GM12878 (cell line): ENCODE data around the gene NR1D2. TPM values are rescaled to one million over a fixed set of nuclear protein-coding genes. Genes with fewer than 3 reads are reported as not detected.

ENCODE experiments used
- ATAC-seq: fragments of 200-7000 bp; cut with Tn5 transposase; 3 replicates; pipeline ENCODE4 v1.9.1; 2020; ENCODE audit warnings: mild to moderate bottlenecking, moderate library complexity
- BruUV-seq: library from RNA; stranded (reverse); fragments of 400-500 nt; replicated peaks from 2 replicates; lab custom pipeline; 2021; lab: Mats Ljungman, UMichigan
- CTCF ChIA-PET: fragments of 300-600 bp; sonication (Branson Sonifier 250); formaldehyde crosslinking; extraction: SDS; loops from one replicate; lab custom pipeline; 2021; ENCODE audit warnings: inconsistent platforms; lab: Yijun Ruan, JAX
- POLR2A ChIA-PET: fragments of 350-600 bp; formaldehyde crosslinking; extraction: SDS; loops from one replicate; lab custom pipeline; 2021; ENCODE audit warnings: inconsistent platforms; lab: Charles Lee
- RAD21 ChIA-PET: fragments of 300-600 bp; sonication (Branson Sonifier 250); formaldehyde crosslinking; loops from one replicate; lab custom pipeline; 2023; ENCODE audit warnings: antibody characterized with exemption; ENCODE audit not compliant: unreplicated experiment; lab: Charles Lee
- SMC1A ChIA-PET: fragments of 300-600 bp; sonication (Branson Sonifier 250); formaldehyde crosslinking; loops from one replicate; lab custom pipeline; 2023; ENCODE audit not compliant: unreplicated experiment, uncharacterized antibody; lab: Charles Lee
- DNase-seq: peaks from one replicate; pipeline ENCODE4 v3.0.0-alpha.2; 2011; ENCODE audit warnings: low read depth, low spot score
- FAIRE-seq: peaks from 3 replicates; lab custom pipeline; 2011; peaks lifted over from hg19 to GRCh38; lab: Jason Lieb, UNC
- H2AFZ ChIP-seq: 2 replicates; pipeline ENCODE4 v1.6.0; 2011; ENCODE audit warnings: low read depth, low read length, control low read depth; ENCODE audit not compliant: control insufficient read depth
- H3K27ac ChIP-seq: 2 replicates; pipeline ENCODE4 v1.5.1; 2011; ENCODE audit warnings: control low read depth; ENCODE audit not compliant: control insufficient read depth, insufficient read depth
- H3K27me3 ChIP-seq, 2 experiments: replicated peaks in 1 of 2; 2 replicates each; pipeline versions ENCODE4 v1.6.0 to v1.6.1; 2011; ENCODE audit warnings: low read length in 1 of 2; ENCODE audit not compliant: control insufficient read depth in 2 of 2, insufficient read depth in 2 of 2
- H3K36me3 ChIP-seq, 2 experiments: 2 replicates each; pipeline ENCODE4 v1.5.1; 2011; ENCODE audit warnings: low read length in 1 of 2; ENCODE audit not compliant: control insufficient read depth in 2 of 2, insufficient read depth in 2 of 2
- H3K4me1 ChIP-seq: 2 replicates; pipeline ENCODE4 v1.6.1; 2011; ENCODE audit warnings: mild to moderate bottlenecking, low read length, moderate library complexity, mixed read lengths; ENCODE audit not compliant: control insufficient read depth, insufficient read depth
- H3K4me2 ChIP-seq: 2 replicates; pipeline ENCODE4 v1.6.0; 2011; ENCODE audit warnings: control low read depth; ENCODE audit not compliant: control insufficient read depth, insufficient read depth
- H3K4me3 ChIP-seq: fragments of 200-600 bp; sonication (generic); 2 replicates; pipeline ENCODE4 v1.5.1; 2016
- H3K79me2 ChIP-seq: 2 replicates; pipeline ENCODE4 v1.6.0; 2011; ENCODE audit warnings: low read length; ENCODE audit not compliant: control insufficient read depth, insufficient read depth
- H3K9ac ChIP-seq: 2 replicates; pipeline ENCODE4 v1.8.0; 2011; ENCODE audit warnings: low read length, control low read depth, mixed read lengths; ENCODE audit not compliant: control insufficient read depth, insufficient read depth
- H3K9me3 ChIP-seq: replicated peaks from 3 replicates; pipeline ENCODE4 v1.5.1; 2011; ENCODE audit warnings: mild to moderate bottlenecking, low read length; ENCODE audit not compliant: control insufficient read depth, insufficient read depth
- H4K20me1 ChIP-seq: 2 replicates; pipeline ENCODE4 v1.6.0; 2011; ENCODE audit not compliant: control insufficient read depth, insufficient read depth
- ATF7 ChIP-seq: fragments of 450-650 bp; IDR thresholded peaks from 2 replicates; pipeline ENCODE4 v1.6.1; 2016; ENCODE audit warnings: low read depth, mild to moderate bottlenecking
- BCL11A ChIP-seq: IDR thresholded peaks from 2 replicates; pipeline ENCODE4 v1.6.1; 2011; ENCODE audit warnings: low read depth, low read length
- BRCA1 ChIP-seq: IDR thresholded peaks from 2 replicates; pipeline ENCODE4 v1.6.1; 2011; ENCODE audit warnings: low read depth, low read length, improper control_type of control experiment
- CHD1 ChIP-seq: IDR thresholded peaks from 2 replicates; pipeline ENCODE4 v1.6.1; 2012; ENCODE audit warnings: low read depth, low read length, improper control_type of control experiment
- GABPA ChIP-seq: IDR thresholded peaks from 2 replicates; pipeline ENCODE4 v1.6.1; 2014; ENCODE audit warnings: antibody characterized with exemption, low read depth, mild to moderate bottlenecking, inconsistent platforms
- HCFC1 ChIP-seq: fragments of 150-350 bp; IDR thresholded peaks from 2 replicates; pipeline ENCODE4 v1.6.1; 2014; ENCODE audit warnings: low read length
- HDAC2 ChIP-seq: fragments of 200-600 bp; sonication (generic); IDR thresholded peaks from 2 replicates; pipeline ENCODE4 v1.6.1; 2017
- JUND ChIP-seq: IDR thresholded peaks from 2 replicates; pipeline ENCODE4 v1.6.1; 2012; ENCODE audit warnings: low read depth, mild to moderate bottlenecking, low read length, improper control_type of control experiment, moderate library complexity
- MEF2A ChIP-seq: IDR thresholded peaks from 2 replicates; pipeline ENCODE4 v1.6.1; 2011; ENCODE audit warnings: low read depth, mild to moderate bottlenecking, low read length, moderate library complexity; ENCODE audit not compliant: insufficient read depth
- MLLT1 ChIP-seq: fragments of 450-650 bp; IDR thresholded peaks from 2 replicates; pipeline ENCODE4 v1.6.1; 2016; ENCODE audit warnings: mild to moderate bottlenecking
- NKRF ChIP-seq: fragments of 450-650 bp; conservative IDR thresholded peaks from 2 replicates; pipeline ENCODE4 v1.6.1; 2017; ENCODE audit warnings: mild to moderate bottlenecking, moderate library complexity
- PKNOX1 ChIP-seq: fragments of 450-650 bp; IDR thresholded peaks from 2 replicates; pipeline ENCODE4 v1.6.1; 2016; ENCODE audit warnings: mild to moderate bottlenecking
- POLR2AphosphoS2 ChIP-seq: IDR thresholded peaks from 2 replicates; pipeline ENCODE4 v1.6.1; 2011; ENCODE audit warnings: low read depth, mild to moderate bottlenecking, low read length, improper control_type of control experiment, moderate library complexity
- PRDM15 ChIP-seq: fragments of 450-650 bp; formaldehyde crosslinking; IDR thresholded peaks from 2 replicates; pipeline ENCODE4 v1.4.0; 2020; ENCODE audit warnings: mild to moderate bottlenecking, moderate library complexity
- RAD21 ChIP-seq: IDR thresholded peaks from 2 replicates; pipeline ENCODE4 v1.6.1; 2011; ENCODE audit warnings: mild to moderate bottlenecking, low read depth, low read length, moderate library complexity; ENCODE audit not compliant: insufficient read depth
- RUNX3 ChIP-seq: IDR thresholded peaks from 2 replicates; pipeline ENCODE4 v1.6.1; 2012; ENCODE audit warnings: low read length, inconsistent platforms
- SREBF1 ChIP-seq: IDR thresholded peaks from 2 replicates; pipeline ENCODE4 v1.6.1; 2012; ENCODE audit warnings: mild to moderate bottlenecking, low read length
- TAF1 ChIP-seq: IDR thresholded peaks from 2 replicates; pipeline ENCODE4 v1.6.1; 2011; ENCODE audit warnings: mild to moderate bottlenecking, low read depth, low read length, borderline replicate concordance
- WRNIP1 ChIP-seq: IDR thresholded peaks from 2 replicates; pipeline ENCODE4 v1.6.1; 2011; ENCODE audit warnings: low read depth, low read length, improper control_type of control experiment, borderline replicate concordance
- WGBS: methylation state at CpG from one replicate; pipeline ENCODE4 v1.1.6; 2016; ENCODE audit warnings: low lambda C conversion rate; ENCODE audit not compliant: insufficient replicate concordance, insufficient coverage; ENCODE audit errors: missing lambda C conversion rate; 5-methylcytosine and 5-hydroxymethylcytosine counted together
- in situ Hi-C: fragments of 300-500 bp; cut with MboI; formaldehyde crosslinking; loops from 9 replicates; pipeline ENCODE4 v1.14.3; 2018; ENCODE audit warnings: mixed read lengths
- intact Hi-C: fragments of 100-400 bp; cut with micrococcal nuclease; formaldehyde crosslinking; loops from one replicate; pipeline ENCODE4 v1.14.2; 2022; ENCODE audit not compliant: unreplicated experiment
- polyA plus RNA-seq, 11 experiments: library from polyadenylated mRNA; depleted of rRNA in 4 of 11; unstranded in 6 of 11; stranded (reverse) in 5 of 11; fragments of >200 nt; fragmentation: Nextera tagmentation in 4 of 11; fragmentation: Illumina TruSeq in 1 of 11; extraction: Ambion mirVana in 4 of 11; extraction: Trizol in 1 of 11; gene quantifications; 1 replicate in 1 of 11; 2 replicates in 10 of 11; pipeline versions ENCODE4 v1.2.1 to v1.2.3, GENCODE V29; 2011 to 2016; ENCODE audit warnings: inconsistent platforms in 2 of 11, missing spikeins in 2 of 11, low read depth in 1 of 11
- total RNA-seq, 4 experiments: library from RNA; depleted of rRNA in 3 of 4; stranded (reverse); fragments of >200 nt in 3 of 4; fragmentation: Illumina TruSeq in 1 of 4; extraction: Trizol in 1 of 4; gene quantifications; 2 replicates each; pipeline versions ENCODE4 v1.2.1 to v1.2.3, GENCODE V29; 2013 to 2021

Gene NR1D2
- total and polyA plus RNA-seq, 10 of the 15 experiments (the other 5 are each of a cell fraction or from before 2014, with no cell fraction given): 0.67 to 5.3 (median 2.6) TPM

- TF ChIP-seq RUNX3: no peak
- TF ChIP-seq BCL11A: no peak
- no peak for TF ChIP-seq CHD1
- TF ChIP-seq MEF2A: no peak
- TF ChIP-seq TAF1: no peak
- no peak for TF ChIP-seq GABPA
- TF ChIP-seq PRDM15 (CRISPR knock-in tag): no peak
- no peak for TF ChIP-seq POLR2AphosphoS2
- TF ChIP-seq MLLT1: no peak
- no peak for TF ChIP-seq HCFC1
- no peak for TF ChIP-seq HDAC2
- TF ChIP-seq PKNOX1: no peak
- TF ChIP-seq RAD21: no peak
- TF ChIP-seq BRCA1: no peak
- no peak for TF ChIP-seq NKRF
- no peak for TF ChIP-seq ATF7
- TF ChIP-seq JUND: no peak
- no peak for TF ChIP-seq WRNIP1
- no peak for TF ChIP-seq SREBF1
- H3K4me2 ChIP-seq: no peak overlapping the region
- ATAC-seq (no peak), FAIRE-seq (no peak), DNase-seq (no peak)
- H3K27ac ChIP-seq: no peak overlapping the region
- no peak overlapping the region for H3K9ac ChIP-seq
- H3K27me3 ChIP-seq: no peaks in the 10 kb centered on the region
- ChIA-PET POLR2A (no interaction called here), SMC1A (interaction anchor here (0.7 to 4.4 kb wide), 10 partner anchors 8 to 249 kb away, joined by 3 to 17 read pairs (median 4); no protein-coding TSS in a partner anchor), RAD21 (no interaction called here), CTCF (interaction anchor here (0.7 to 2.3 kb wide), 4 partner anchors 11 to 81 kb away, joined by 3 to 8 read pairs (median 5); no protein-coding TSS in a partner anchor)
- in situ Hi-C loops: no loop called here
- intact Hi-C loops: no loop called here
- H3K4me3 ChIP-seq: no peak overlapping the region
- no peaks in the 10 kb centered on the region for H3K79me2 ChIP-seq
- WGBS: 87% methylated on average over 4 of the region's 4 CpGs
- no peaks in the 10 kb centered on the region for H3K9me3 ChIP-seq
- no peaks in the 10 kb centered on the region for H3K4me1 ChIP-seq
- peaks cover 0 to 4% of the 10 kb centered on the region in 2 experiments; a peak in 1 of 4 replicates for H3K36me3 ChIP-seq
- H4K20me1 ChIP-seq: no peaks in the 10 kb centered on the region
- no peak overlapping the region for H2AFZ ChIP-seq
- no TSS peak for BruUV-seq
Observed at GRCh38 chr3:23969393-23969792, 24.3 kb downstream of the NR1D2 start.
